GM21529 (cell line): Measurements from ENCODE around the gene SZT2.
"Not testable (repeated sequence)": the region's sequence is repeated elsewhere in the genome, so short reads cannot be mapped to it uniquely, and the experiment has no call there.

Experiments
- ATAC-seq: cut with Tn5 transposase; IDR thresholded peaks from one replicate; pipeline ENCODE4 v1.9.1; 2021; ENCODE audit not compliant: unreplicated experiment

SZT2 gene

DNA sequence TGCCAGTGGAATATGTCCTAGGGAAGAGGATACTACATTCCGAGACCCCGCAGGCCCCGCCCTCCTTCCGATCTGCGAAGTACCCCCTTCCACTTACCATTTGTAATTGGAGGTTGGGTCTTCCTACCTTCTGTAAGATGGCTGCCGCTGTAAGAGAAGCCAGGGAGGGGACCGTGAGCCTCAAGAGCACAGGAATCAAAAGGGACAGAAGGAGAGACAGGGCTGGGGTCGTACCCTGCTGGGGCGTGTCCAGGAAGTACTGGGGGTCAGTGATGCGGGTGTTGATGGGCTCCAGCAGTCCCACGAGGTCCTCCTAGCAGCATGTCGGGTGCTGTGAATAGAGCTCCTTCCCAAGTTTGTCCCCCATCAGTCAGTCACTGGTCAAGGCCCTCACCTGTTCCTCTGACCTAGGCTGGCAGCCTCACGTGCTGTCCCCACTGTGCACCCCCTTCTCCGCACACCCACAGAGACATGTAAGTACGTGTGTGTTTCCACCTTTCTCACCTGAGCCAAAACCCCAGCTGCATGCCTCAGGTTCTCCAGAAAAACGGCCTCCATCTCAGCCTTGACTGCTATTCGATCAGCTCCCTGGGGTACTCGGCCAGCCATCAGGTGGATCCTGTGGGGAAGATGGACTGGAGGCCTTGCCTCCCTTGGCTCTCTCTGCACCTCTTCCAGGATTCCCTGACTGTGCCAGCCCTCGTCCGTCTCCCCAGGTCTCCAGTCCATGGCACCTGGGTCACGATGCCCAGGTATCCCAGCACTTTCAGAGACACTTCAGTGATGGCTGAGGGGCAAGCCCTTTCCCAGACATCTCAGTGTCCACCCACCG is 62.2 kb downstream of the SZT2 start:
- ATAC-seq, result no peak

GRCh38 chr1:43452789-43453441 is 63.2 kb downstream of the SZT2 start:
- ATAC-seq, result no peak

DNA sequence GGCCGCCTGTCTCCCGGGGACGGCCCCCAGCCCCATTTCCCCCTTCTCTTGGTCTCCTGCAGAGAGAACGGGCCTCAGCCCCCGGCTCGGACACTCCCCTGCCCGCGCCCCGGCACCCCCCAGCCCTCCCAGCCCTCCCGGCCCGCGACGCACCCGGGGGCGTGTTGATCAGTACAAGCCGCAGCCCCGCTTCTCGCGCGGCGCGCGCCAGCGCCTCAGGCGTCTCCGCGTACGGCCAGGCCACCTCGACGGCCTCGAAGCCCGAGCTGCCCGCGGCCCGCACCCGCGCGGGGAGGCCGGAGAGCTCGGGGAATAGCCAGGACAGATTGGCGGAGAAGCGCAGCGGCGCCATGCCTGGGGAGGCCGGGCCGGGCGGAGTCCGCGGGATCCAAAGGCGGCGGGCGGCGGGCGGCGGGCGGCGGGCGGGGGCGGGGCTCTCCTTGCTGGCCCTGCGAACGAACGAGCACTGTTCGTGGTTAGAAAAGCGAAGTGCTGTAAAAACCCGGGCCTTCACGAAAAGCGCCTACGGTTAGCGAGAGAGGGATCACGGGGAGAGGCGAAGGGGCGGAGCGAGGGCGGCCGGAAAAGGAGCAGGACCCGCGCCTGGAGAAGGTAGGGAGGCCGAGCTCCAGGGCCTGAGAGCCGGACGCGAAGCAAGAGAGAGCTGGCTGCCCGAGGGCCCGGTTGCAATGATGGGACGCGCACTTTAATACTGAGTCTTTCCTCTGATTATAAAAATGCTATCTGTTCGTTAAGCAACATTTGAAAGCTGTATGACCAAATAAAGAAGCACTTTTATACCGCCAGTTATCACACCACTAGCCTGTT is 64.0 kb downstream of the SZT2 start, which contains the start of gene HYI:
HYI (minus strand) TSS at position 490 of the 828 bp plus-strand sequence; CDS start at position 352, 138 bp downstream.
- ATAC-seq, result peak; percentile 38

- peak; percentile 76 for ATAC-seq
Measured at GRCh38 chr1:43454270-43455011, 64.7 kb downstream of the SZT2 start.

DNA sequence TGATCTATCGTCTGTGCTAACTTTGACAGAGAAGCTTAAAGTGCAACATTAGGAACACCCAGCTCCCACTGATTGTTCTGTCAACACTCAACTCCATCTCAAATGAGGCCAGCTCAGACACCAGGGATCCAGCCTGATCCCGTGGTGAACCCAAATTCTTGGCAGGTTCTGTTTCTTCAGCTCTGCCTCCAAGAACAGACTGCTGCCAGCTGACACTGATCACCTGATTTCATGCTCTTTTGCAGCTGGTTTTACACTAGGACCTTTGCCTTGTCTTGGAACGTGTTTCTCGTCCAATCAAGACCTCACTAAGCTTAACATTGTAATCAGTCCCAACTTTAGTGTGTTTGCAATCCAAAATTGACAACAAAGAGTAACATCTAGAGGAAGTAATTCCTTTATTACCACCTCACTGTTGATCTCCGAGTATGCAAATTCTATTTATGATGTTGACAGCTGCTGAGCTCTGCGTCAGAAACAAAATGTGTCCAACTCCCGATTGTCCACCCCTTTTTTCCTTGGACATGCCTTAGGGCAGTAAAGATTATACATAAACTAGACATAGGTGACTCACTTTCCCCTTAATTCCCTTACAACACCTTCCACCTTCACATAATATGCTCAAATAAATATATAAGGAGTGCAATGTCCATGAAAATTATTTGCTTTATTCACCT is 65.7 kb downstream of the SZT2 start:
- no peak for ATAC-seq

DNA sequence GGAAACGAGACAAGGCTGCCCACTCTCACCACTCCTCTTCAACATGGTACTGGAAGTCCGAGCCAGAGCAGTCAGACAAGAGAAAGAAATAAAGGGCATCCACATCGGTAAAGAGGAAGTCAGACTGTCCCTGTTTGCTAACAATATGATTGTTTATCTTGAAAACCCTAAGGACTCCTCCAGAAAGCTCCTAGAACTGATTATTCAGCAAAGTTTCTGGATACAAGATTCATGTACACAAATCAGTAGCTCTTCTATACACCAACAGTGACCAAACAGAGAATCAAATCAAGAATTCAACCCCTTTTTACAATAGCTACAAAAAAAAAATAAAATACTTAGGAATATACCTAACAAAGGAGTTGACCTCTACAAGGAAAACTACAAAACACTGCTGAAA is 68.7 kb downstream of the SZT2 start:
- not testable (repeated sequence) for ATAC-seq

DNA sequence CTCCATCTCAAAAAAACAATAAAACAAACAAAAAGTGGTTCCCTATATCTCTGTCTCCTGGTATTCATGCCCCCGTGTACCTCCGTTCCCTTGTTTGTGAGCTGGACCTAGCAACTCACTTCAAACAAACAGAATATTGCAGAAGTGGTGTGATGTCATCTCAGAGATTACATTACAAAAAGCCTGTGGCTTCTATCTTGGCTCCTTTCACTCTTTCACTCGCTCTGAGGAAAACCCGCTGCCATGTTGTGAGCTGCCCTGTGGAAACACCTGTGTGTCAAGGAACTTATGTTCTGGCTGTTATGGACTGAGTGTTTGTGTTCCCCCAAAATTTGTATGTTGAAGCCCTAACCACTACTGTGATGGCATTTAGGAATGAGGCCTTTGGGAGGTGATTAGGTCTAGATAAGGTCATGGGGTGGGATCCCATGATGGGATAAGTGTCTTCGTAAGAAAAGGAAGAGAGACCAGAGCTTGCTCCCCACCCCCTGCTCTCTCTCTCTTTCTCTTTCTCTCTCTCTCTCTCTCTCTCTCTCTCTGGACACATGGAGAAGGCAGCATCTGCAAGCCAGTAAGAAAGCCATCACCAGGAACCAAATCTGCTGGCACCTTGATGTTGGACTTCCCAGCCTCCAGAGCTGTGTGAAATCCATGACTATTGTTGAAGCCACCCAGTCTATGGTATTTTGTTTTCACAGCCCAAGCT is 71.4 kb downstream of the SZT2 start:
- no peak for ATAC-seq

GRCh38 chr1:43463479-43463878 is 73.8 kb downstream of the SZT2 start:
- ATAC-seq, result no peak

GRCh38 chr1:43464681-43465504 is 75.2 kb downstream of the SZT2 start:
- no peak for ATAC-seq

- ATAC-seq, result no peak
Measured at GRCh38 chr1:43465505-43466067, 75.9 kb downstream of the SZT2 start.

- no peak for ATAC-seq
Measured at GRCh38 chr1:43466403-43466802, 76.7 kb downstream of the SZT2 start.

GRCh38 chr1:43468414-43468813 is 78.7 kb downstream of the SZT2 start:
- no peak for ATAC-seq

- no peak for ATAC-seq
Measured at GRCh38 chr1:43469932-43470331, 80.2 kb downstream of the SZT2 start.

GRCh38 chr1:43472087-43472462 is 82.4 kb downstream of the SZT2 start:
- no peak for ATAC-seq

DNA sequence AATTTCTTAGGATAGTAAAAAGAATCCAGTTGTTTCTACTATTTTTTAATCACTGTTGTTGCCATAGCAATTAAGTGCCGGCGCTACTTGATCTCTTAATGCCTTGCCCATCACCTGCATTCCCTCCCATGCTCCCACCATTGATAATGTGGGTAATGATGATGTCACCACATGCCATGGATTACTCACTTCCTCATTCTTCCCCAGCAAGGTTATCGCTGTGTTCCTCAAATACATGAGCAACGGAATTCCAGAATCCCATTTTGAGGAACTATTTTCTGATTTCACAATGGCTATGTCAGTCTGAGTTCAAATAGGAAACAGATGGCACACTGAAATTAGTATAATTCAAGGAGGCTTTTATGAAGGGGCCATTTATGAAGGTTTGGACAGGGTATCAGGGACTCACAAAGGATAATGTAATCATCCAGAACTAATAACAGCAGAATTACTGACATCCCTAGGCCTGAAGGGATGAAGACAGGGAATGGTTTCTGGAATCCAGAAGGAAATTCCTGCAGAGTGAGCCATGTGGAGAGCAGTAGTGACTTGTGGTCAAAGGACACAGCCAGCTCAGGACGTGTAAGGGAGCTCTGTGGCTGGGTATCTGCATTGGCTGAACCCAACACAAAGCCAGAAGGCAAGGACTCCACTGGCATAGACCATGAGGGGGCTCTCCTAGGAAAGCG is 82.9 kb downstream of the SZT2 start:
- ATAC-seq, result not testable (repeated sequence)

DNA sequence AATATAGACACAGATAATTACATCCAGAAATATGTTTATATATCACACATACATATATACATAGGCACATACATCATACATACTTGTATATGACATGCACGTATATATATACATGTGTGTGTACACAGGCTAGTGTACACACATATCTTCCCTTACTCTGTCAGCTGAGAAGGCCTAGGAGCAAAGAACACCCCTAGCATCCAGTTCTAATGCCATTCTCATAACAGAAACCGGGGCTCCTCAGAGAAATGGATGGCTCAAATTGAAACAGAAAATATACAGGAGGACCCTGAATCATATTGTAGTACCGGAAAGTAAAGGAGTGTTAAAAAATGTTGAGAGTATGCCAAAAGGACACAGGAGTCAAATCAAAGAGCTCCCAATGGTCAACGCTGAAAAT is 83.8 kb downstream of the SZT2 start:
- no peak for ATAC-seq

DNA sequence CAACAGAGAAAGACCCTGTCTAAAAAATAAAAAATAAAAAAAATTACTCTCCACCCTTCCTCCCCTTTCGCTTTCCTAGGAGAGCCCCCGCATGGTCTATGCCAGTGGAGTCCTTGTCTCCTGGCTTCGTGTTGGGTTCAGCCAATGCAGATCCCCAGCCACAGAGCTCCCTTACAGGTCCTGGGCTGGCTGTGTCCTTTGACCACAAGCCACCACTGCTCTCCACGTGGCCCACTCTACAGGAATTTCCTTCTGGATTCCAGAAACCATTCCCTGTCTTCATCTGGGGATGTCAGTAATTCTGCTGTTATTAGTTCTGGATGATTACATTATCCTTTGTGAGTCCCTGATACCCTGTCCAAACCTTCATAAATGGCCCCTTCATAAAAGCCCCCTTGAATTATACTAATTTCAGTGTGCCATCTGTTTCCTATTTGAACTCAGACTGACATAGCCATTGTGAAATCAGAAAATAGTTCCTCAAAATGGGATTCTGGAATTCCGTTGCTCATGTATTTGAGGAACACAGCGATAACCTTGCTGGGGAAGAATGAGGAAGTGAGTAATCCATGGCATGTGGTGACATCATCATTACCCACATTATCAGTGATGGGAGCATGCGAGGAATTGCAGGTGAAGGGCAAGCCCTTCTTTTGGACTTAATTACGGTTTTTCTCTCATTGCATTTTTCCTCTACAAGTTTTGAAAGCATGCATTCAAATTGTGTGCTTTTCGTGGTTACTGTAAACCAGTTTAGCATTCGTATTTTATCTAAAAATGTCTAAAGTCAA is 86.1 kb downstream of the SZT2 start:
- ATAC-seq, result not testable (repeated sequence)
